Neuronal stem cell (in vitro differentiated cells): ENCODE measurements around the gene RBPJL.

Experiments
- DNase-seq: peaks from one replicate; pipeline ENCODE4 v3.0.0-alpha.2; 2013; ENCODE audit warnings: low spot score
- H2AFZ ChIP-seq: one replicate; pipeline ENCODE4 v1.6.1; 2013; ENCODE audit warnings: mild to moderate bottlenecking, low read length, inconsistent platforms
- H2AK5ac ChIP-seq: 2 replicates; pipeline ENCODE4 v1.6.1; 2013; ENCODE audit warnings: low read depth, mild to moderate bottlenecking, inconsistent platforms, low read length, moderate library complexity, mixed read lengths
- H2BK120ac ChIP-seq: 2 replicates; pipeline ENCODE4 v1.6.1; 2013; ENCODE audit warnings: low read depth, mild to moderate bottlenecking, inconsistent platforms, low read length, moderate library complexity, mixed read lengths
- H2BK12ac ChIP-seq: one replicate; pipeline ENCODE4 v1.6.1; 2013; ENCODE audit warnings: low read length, inconsistent platforms
- H2BK15ac ChIP-seq: 2 replicates; pipeline ENCODE4 v1.6.1; 2013; ENCODE audit warnings: mild to moderate bottlenecking, low read length, inconsistent platforms, mixed read lengths
- H2BK5ac ChIP-seq: one replicate; pipeline ENCODE4 v1.6.1; 2013; ENCODE audit warnings: inconsistent platforms, mild to moderate bottlenecking, low read length, moderate library complexity
- H3K14ac ChIP-seq: one replicate; pipeline ENCODE4 v1.6.1; 2013; ENCODE audit warnings: low read length, inconsistent platforms
- H3K18ac ChIP-seq: 2 replicates; pipeline ENCODE4 v1.6.1; 2013; ENCODE audit warnings: low read length, inconsistent platforms
- H3K23ac ChIP-seq: 2 replicates; pipeline ENCODE4 v1.6.1; 2013; ENCODE audit warnings: low read depth, mild to moderate bottlenecking, mixed read lengths, low read length, inconsistent platforms; ENCODE audit not compliant: poor library complexity
- H3K27ac ChIP-seq: replicated peaks from 3 replicates; pipeline ENCODE4 v1.5.1; 2013; ENCODE audit warnings: low read length, inconsistent platforms
- H3K27me3 ChIP-seq, 3 experiments: 2 replicates each; pipeline ENCODE4 v1.6.1; 2013; ENCODE audit warnings: low read length in 3 of 3, mild to moderate bottlenecking in 2 of 3, inconsistent platforms in 1 of 3, low read depth in 1 of 3, mixed read lengths in 1 of 3, moderate library complexity in 1 of 3; ENCODE audit not compliant: control insufficient read depth in 3 of 3, insufficient read depth in 3 of 3
- H3K36me3 ChIP-seq, 2 donors: replicated peaks in 1 of 2; 2 replicates each; pipeline ENCODE4 v1.6.1; 2013; ENCODE audit warnings: low read length in 2 of 2; ENCODE audit not compliant: control insufficient read depth in 2 of 2, insufficient read depth in 2 of 2
- H3K4ac ChIP-seq: 2 replicates; pipeline ENCODE4 v1.6.1; 2013; ENCODE audit warnings: inconsistent platforms, mild to moderate bottlenecking, low read length, moderate library complexity
- H3K4me1 ChIP-seq, 2 donors: 1 replicate in 1 of 2; 2 replicates in 1 of 2; pipeline ENCODE4 v1.6.1; 2013; ENCODE audit warnings: low read length in 2 of 2, low read depth in 1 of 2; ENCODE audit not compliant: control insufficient read depth in 2 of 2, insufficient read depth in 1 of 2
- H3K4me2 ChIP-seq: one replicate; pipeline ENCODE4 v1.6.1; 2013; ENCODE audit warnings: mild to moderate bottlenecking, low read length, inconsistent platforms; ENCODE audit not compliant: insufficient read depth, poor library complexity, severe bottlenecking
- H3K4me3 ChIP-seq, 2 donors: 2 replicates each; pipeline ENCODE4 v1.5.1; 2013; ENCODE audit warnings: low read length in 2 of 2, mild to moderate bottlenecking in 2 of 2, inconsistent platforms in 1 of 2, moderate library complexity in 1 of 2
- H3K79me1 ChIP-seq: one replicate; pipeline ENCODE4 v1.6.1; 2013; ENCODE audit warnings: low read depth, mild to moderate bottlenecking, inconsistent platforms, low read length, moderate library complexity
- H3K9ac ChIP-seq: one replicate; pipeline ENCODE4 v1.6.1; 2013; ENCODE audit warnings: mild to moderate bottlenecking, low read depth, low read length, inconsistent platforms; ENCODE audit not compliant: poor library complexity
- H3K9me3 ChIP-seq, 2 donors: replicated peaks in 1 of 2; 2 replicates each; pipeline versions ENCODE3 to v1.6.1; 2013; ENCODE audit warnings: low read length in 2 of 2, mild to moderate bottlenecking in 2 of 2, inconsistent platforms in 1 of 2, low read depth in 1 of 2, mixed read lengths in 1 of 2, moderate library complexity in 1 of 2; ENCODE audit not compliant: control insufficient read depth in 2 of 2, insufficient read depth in 1 of 2
- H4K8ac ChIP-seq: one replicate; pipeline ENCODE4 v1.6.1; 2013; ENCODE audit warnings: low read depth, mild to moderate bottlenecking, inconsistent platforms, low read length, moderate library complexity
- H4K91ac ChIP-seq: one replicate; pipeline ENCODE4 v1.6.1; 2013; ENCODE audit warnings: low read length, low read depth, mild to moderate bottlenecking, inconsistent platforms; ENCODE audit not compliant: poor library complexity
- WGBS, 2 donors: extraction: QIAGEN DNeasy Blood & Tissue Kit; methylation state at CpG; one replicate each; pipeline ENCODE4 v1.1.7; 2013; ENCODE audit warnings: missing lambda C conversion rate in 2 of 2, mixed read lengths in 1 of 2; ENCODE audit not compliant: insufficient read length in 2 of 2, insufficient replicate concordance in 1 of 2; ENCODE audit errors: extremely low coverage in 2 of 2; 5-methylcytosine and 5-hydroxymethylcytosine counted together

RBPJL gene

DNA sequence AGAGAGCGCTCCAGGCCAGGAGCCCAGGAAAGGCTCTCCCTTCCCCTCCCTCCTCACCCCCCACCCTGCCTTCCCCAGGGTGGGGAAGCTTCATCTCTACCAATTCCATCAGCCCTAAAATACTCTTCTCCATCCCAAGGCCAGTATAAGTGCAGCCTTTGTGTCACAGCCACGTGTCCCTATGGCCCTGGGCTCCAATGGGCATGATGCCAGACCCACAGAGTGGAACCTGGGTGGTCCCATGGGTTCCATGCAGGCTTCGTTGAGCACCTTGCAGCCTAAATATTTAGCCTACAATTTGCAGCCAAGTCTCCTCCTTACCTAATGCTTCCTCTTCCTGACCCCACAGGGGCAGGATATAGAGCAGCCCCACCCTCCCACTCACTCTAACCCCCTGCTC, 2.4 kb downstream of the RBPJL start:
- Histone ChIP-seq H4K91ac (no peak overlapping the region), H3K4me3 (no peak overlapping the region), H3K23ac (no peak overlapping the region), H3K27me3 (peaks cover 0 to 42% (median 41%) of the 10 kb centered on the region in 3 experiments), H3K9ac (no peak overlapping the region), H3K27ac (no peak overlapping the region), H4K8ac (no peak overlapping the region), H3K4ac (no peak overlapping the region), H3K9me3 (peaks cover 0 to 3% of the 10 kb centered on the region in 2 donors), H3K79me1 (no peaks in the 10 kb centered on the region), H2BK15ac (no peak overlapping the region), H2BK12ac (no peak overlapping the region), H3K4me1 (peaks cover 0 to 7% of the 10 kb centered on the region in 2 donors), H3K4me2 (no peak overlapping the region), H2AFZ (no peak overlapping the region), H3K18ac (no peak overlapping the region), H3K36me3 (no peaks in the 10 kb centered on the region), H2BK120ac (no peak overlapping the region), H3K14ac (no peak overlapping the region), H2AK5ac (peak overlapping the region; percentile 38), H2BK5ac (no peak overlapping the region)
- DNase-seq: no peak
- WGBS, 2 donors: no CpG with 5 or more reads among the region's 3 CpGs

DNA sequence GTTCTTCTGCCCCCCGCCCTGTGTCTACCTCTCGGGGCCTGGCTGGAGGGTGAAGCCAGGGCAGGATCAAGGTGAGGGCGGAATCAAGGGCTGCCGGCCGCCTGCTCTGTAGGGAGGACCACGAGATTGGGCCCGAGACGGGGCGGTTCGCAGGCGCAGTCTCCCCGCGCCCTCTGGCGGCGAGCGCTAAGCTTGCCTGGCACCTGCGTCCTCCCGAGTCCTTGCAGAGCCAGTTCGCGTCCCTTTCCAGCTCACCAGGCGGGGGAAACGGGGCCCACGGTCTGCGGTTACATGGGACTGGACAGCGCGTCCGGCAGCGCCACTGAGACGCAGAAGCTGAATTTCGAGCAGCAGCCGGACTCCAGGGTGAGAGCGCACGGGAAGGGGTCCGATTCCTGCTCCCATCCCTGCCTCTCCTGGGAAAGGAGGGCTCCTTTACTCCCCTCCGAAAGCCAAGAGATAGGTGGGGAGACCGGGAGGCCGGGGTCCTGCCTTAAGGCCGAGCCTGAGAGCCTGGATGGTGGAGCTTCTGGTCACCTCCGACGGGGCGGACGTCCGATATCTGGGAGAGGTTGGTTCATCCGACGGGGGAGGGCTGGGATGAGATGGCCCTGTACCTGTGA, 5.1 kb downstream of the RBPJL start:
- Histone ChIP-seq H4K91ac (no peak overlapping the region), H3K4me3 (peak overlapping the region in 1 of 2 donors; percentile 2), H3K4me1 (peaks cover 0 to 5% of the 10 kb centered on the region in 2 donors), H2BK120ac (peak overlapping the region; percentile 47), H4K8ac (peak overlapping the region; percentile 95), H3K27me3 (peaks cover 0 to 40% (median 39%) of the 10 kb centered on the region in 3 experiments), H2BK12ac (no peak overlapping the region), H2BK15ac (no peak overlapping the region), H3K9ac (peak overlapping the region; percentile 64), H2BK5ac (peak overlapping the region; percentile 53), H3K36me3 (no peaks in the 10 kb centered on the region), H2AFZ (peak overlapping the region; percentile 70), H3K4me2 (no peak overlapping the region), H3K18ac (peak overlapping the region; percentile 83), H3K27ac (no peak overlapping the region), H3K9me3 (peaks cover 0 to 3% of the 10 kb centered on the region in 2 donors), H3K79me1 (no peaks in the 10 kb centered on the region), H2AK5ac (peak overlapping the region; percentile 90), H3K23ac (peak overlapping the region; percentile 90), H3K14ac (peak overlapping the region; percentile 87), H3K4ac (no peak overlapping the region)
- DNase-seq: no peak
- WGBS, 2 donors: no CpG with 5 or more reads among the region's 45 CpGs

GRCh38 chr20:45312241-45312640, 5.6 kb downstream of the RBPJL start:
- H4K8ac ChIP-seq: no peak overlapping the region
- H2BK12ac ChIP-seq: no peak overlapping the region
- peak overlapping the region; percentile 90 for H2AK5ac ChIP-seq
- DNase-seq: no peak
- H3K36me3 ChIP-seq: no peaks in the 10 kb centered on the region
- peak overlapping the region; percentile 87 for H3K14ac ChIP-seq
- H3K4me1 ChIP-seq: peaks cover 0 to 5% of the 10 kb centered on the region in 2 donors
- no peak overlapping the region for H3K4me3 ChIP-seq
- H3K9ac ChIP-seq: no peak overlapping the region
- peak overlapping the region; percentile 47 for H2BK120ac ChIP-seq
- H2AFZ ChIP-seq: no peak overlapping the region
- H2BK15ac ChIP-seq: no peak overlapping the region
- no CpG with 5 or more reads among the region's 21 CpGs for WGBS, 2 donors
- H4K91ac ChIP-seq: no peak overlapping the region
- no peak overlapping the region for H3K4me2 ChIP-seq
- peaks cover 0 to 37% (median 36%) of the 10 kb centered on the region in 3 experiments for H3K27me3 ChIP-seq
- H3K79me1 ChIP-seq: no peaks in the 10 kb centered on the region
- peaks cover 0 to 3% of the 10 kb centered on the region in 2 donors for H3K9me3 ChIP-seq
- peak overlapping the region; percentile 53 for H2BK5ac ChIP-seq
- H3K27ac ChIP-seq: no peak overlapping the region
- H3K4ac ChIP-seq: no peak overlapping the region
- peak overlapping the region; percentile 90 for H3K23ac ChIP-seq
- H3K18ac ChIP-seq: peak overlapping the region; percentile 35

GRCh38 chr20:45313065-45313695, 6.5 kb downstream of the RBPJL start:
- Histone ChIP-seq H2AFZ (no peak overlapping the region), H3K4ac (no peak overlapping the region), H2BK12ac (no peak overlapping the region), H3K4me1 (peaks cover 0 to 5% of the 10 kb centered on the region in 2 donors), H4K8ac (no peak overlapping the region), H3K4me3 (peak overlapping the region in 1 of 2 donors; percentile 3), H2BK120ac (no peak overlapping the region), H3K23ac (peak overlapping the region; percentile 80), H3K18ac (no peak overlapping the region), H3K14ac (no peak overlapping the region), H3K9ac (peak overlapping the region; percentile 16), H3K9me3 (peaks cover 0 to 3% of the 10 kb centered on the region in 2 donors), H2BK5ac (no peak overlapping the region), H3K36me3 (no peaks in the 10 kb centered on the region), H2BK15ac (no peak overlapping the region), H3K4me2 (no peak overlapping the region), H3K79me1 (no peaks in the 10 kb centered on the region), H3K27ac (no peak overlapping the region), H2AK5ac (no peak overlapping the region), H3K27me3 (peaks cover 0 to 29% (median 27%) of the 10 kb centered on the region in 3 experiments), H4K91ac (no peak overlapping the region)
- no peak for DNase-seq
- no CpG with 5 or more reads among the region's 8 CpGs for WGBS, 2 donors
